Skeletal muscle cell (primary cell): ENCODE measurements around the gene TEX29.
A peak's percentile ranks its signal among the peaks of the same experiment; 100 is the strongest.

Experiments used
- DNase-seq: peaks from one replicate; pipeline ENCODE4 v3.0.0-alpha.2; 2010; ENCODE audit warnings: low read depth
- H3K4me3 ChIP-seq: 2 replicates; pipeline ENCODE4 v1.5.1; 2011; ENCODE audit warnings: low read depth, mild to moderate bottlenecking, control low read depth, low read length, moderate library complexity

TEX29 gene

GRCh38 chr13:111288276-111288675, 32.2 kb upstream of the TEX29 start:
- no peak overlapping the region for H3K4me3 ChIP-seq
- no peak for DNase-seq

GRCh38 chr13:111289251-111289650, 31.2 kb upstream of the TEX29 start:
- DNase-seq, result no peak
- H3K4me3 ChIP-seq, result no peak overlapping the region

GRCh38 chr13:111291908-111292307, 28.5 kb upstream of the TEX29 start:
- H3K4me3 ChIP-seq, result no peak overlapping the region
- DNase-seq, result no peak

GRCh38 chr13:111292710-111293485, 27.5 kb upstream of the TEX29 start:
- no peak overlapping the region for H3K4me3 ChIP-seq
- no peak for DNase-seq

GRCh38 chr13:111295886-111296285, 24.6 kb upstream of the TEX29 start:
- no peak for DNase-seq
- H3K4me3 ChIP-seq, result no peak overlapping the region

GRCh38 chr13:111296417-111296816, 24.0 kb upstream of the TEX29 start:
- H3K4me3 ChIP-seq, result no peak overlapping the region
- no peak for DNase-seq

- no peak overlapping the region for H3K4me3 ChIP-seq
- no peak for DNase-seq
Measured at GRCh38 chr13:111298214-111298975, 22.0 kb upstream of the TEX29 start.

GRCh38 chr13:111302045-111302726, 18.3 kb upstream of the TEX29 start:
- no peak for DNase-seq
- H3K4me3 ChIP-seq, result no peak overlapping the region

- no peak for DNase-seq
- H3K4me3 ChIP-seq, result no peak overlapping the region
Measured at GRCh38 chr13:111303559-111303958, 16.9 kb upstream of the TEX29 start.

- no peak overlapping the region for H3K4me3 ChIP-seq
- DNase-seq, result no peak
Measured at GRCh38 chr13:111304041-111304544, 16.3 kb upstream of the TEX29 start.

- DNase-seq, result no peak
- H3K4me3 ChIP-seq, result no peak overlapping the region
Measured at GRCh38 chr13:111304603-111305289, 15.7 kb upstream of the TEX29 start.

- no peak for DNase-seq
- H3K4me3 ChIP-seq, result no peak overlapping the region
Measured at GRCh38 chr13:111312944-111313590, 7.4 kb upstream of the TEX29 start.

- H3K4me3 ChIP-seq, result no peak overlapping the region
- no peak for DNase-seq
Measured at GRCh38 chr13:111313911-111314425, 6.5 kb upstream of the TEX29 start.

- no peak overlapping the region for H3K4me3 ChIP-seq
- DNase-seq, result peak; percentile 6
Measured at GRCh38 chr13:111314852-111315251, 5.6 kb upstream of the TEX29 start.

GRCh38 chr13:111315347-111315995, 5.0 kb upstream of the TEX29 start:
- H3K4me3 ChIP-seq, result no peak overlapping the region
- DNase-seq, result no peak

- DNase-seq, result no peak
- H3K4me3 ChIP-seq, result no peak overlapping the region
Measured at GRCh38 chr13:111316161-111316730, 4.2 kb upstream of the TEX29 start.

GRCh38 chr13:111317042-111317550, 3.3 kb upstream of the TEX29 start:
- H3K4me3 ChIP-seq, result no peak overlapping the region
- no peak for DNase-seq
